ENCODE data around the gene SPESP1.
A peak's percentile ranks its signal among the peaks of the same experiment; 100 is the strongest.

The SPESP1 gene

DNA sequence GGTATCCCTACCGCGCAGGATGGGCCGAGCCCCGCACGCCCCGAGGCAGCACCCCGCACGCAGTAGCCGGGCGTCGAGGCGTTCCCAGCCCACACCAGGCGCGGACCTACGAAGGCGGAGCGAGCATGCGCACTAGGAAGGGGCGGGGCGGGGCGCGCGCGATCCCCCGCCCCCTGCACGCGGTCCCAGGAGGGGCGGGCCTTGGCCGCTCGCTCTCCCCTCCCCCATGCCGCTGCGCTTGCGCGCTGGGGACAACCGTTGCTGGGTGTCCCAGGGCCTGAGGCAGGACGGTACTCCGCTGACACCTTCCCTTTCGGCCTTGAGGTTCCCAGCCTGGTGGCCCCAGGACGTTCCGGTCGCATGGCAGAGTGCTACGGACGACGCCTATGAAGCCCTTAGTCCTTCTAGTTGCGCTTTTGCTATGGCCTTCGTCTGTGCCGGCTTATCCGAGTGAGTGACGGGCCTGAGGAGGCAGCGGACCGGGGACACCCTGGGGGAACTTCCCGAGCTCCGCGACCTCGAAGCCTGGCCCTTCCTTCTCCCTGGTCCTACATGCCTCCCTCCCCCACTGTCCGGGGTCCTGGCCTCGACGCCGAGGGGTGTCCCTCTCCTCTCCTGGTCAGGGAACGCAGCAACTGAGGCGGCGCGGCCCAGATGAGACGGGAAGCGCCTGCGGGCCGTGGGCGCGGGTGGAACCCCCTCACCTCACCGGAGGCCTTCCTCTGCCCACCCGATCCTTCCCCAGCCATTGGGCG is at the start of gene SPESP1:
TSS of gene SPESP1 (plus strand) at position 258 of the 755 bp plus-strand sequence. CDS start at position 387, 129 bp downstream.
- TF ChIP-seq, protein P1, sequence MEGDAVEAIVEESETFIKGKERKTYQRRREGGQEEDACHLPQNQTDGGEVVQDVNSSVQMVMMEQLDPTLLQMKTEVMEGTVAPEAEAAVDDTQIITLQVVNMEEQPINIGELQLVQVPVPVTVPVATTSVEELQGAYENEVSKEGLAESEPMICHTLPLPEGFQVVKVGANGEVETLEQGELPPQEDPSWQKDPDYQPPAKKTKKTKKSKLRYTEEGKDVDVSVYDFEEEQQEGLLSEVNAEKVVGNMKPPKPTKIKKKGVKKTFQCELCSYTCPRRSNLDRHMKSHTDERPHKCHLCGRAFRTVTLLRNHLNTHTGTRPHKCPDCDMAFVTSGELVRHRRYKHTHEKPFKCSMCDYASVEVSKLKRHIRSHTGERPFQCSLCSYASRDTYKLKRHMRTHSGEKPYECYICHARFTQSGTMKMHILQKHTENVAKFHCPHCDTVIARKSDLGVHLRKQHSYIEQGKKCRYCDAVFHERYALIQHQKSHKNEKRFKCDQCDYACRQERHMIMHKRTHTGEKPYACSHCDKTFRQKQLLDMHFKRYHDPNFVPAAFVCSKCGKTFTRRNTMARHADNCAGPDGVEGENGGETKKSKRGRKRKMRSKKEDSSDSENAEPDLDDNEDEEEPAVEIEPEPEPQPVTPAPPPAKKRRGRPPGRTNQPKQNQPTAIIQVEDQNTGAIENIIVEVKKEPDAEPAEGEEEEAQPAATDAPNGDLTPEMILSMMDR (conservative IDR thresholded peaks at IDR 0.05; ENCODE audit: control insufficient read depth, insufficient read depth, low read depth, low read length): no peak
- DNase-seq (ENCODE audit: low read depth): peak; percentile 56
- peak within 1 kb of the TSS; percentile 46 for H3K4me3 ChIP-seq (ENCODE audit: control insufficient read depth, low read depth, low read length)

DNA sequence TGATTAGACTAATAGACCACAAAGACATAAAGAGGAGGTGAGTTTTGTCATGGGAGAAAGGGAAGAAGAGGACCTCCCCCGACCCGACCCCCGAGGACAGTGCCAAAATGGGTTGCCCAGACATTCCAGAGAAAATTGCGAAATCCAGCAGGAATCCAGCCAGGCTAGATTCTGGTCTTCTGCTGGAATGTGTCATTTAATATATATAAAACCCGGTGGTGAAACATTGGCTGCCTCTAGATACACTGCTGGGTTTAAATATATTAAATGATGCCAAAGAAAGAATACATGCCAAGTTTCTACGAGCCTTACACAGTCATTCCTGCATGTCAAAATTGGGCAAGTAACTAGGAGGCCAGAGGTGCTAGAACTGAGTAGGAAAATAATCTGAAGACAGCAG is 45.3 kb upstream of the SPESP1 start:
- DNase-seq (ENCODE audit: low read depth): peak; percentile 40
- H3K4me3 ChIP-seq (ENCODE audit: control insufficient read depth, low read depth, low read length): no peak overlapping the region
- TF ChIP-seq, protein P1 (conservative IDR thresholded peaks at IDR 0.05; ENCODE audit: control insufficient read depth, insufficient read depth, low read depth, low read length): no peak

DNA sequence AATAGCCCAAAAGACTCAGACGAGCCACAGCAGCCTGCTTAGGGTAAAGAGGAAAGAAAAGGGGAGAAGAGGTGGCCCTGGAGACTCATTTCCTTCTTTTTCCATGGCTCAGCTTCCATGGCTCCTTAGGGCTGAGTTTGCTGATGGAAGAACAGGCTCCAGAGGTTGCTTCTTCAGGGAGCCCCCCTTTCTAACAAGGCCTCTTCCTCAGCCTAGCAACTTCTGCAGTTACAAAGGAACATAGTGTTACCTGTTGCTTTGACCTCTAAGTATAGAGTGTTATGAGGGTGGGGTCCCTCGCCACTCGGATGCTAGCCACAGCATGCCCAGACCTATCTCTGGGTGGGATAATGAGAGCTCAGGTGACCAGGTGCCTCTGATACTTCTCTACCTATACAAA is 43.2 kb upstream of the SPESP1 start:
- TF ChIP-seq, protein P1 (conservative IDR thresholded peaks at IDR 0.05; ENCODE audit: control insufficient read depth, insufficient read depth, low read depth, low read length): no peak

DNA sequence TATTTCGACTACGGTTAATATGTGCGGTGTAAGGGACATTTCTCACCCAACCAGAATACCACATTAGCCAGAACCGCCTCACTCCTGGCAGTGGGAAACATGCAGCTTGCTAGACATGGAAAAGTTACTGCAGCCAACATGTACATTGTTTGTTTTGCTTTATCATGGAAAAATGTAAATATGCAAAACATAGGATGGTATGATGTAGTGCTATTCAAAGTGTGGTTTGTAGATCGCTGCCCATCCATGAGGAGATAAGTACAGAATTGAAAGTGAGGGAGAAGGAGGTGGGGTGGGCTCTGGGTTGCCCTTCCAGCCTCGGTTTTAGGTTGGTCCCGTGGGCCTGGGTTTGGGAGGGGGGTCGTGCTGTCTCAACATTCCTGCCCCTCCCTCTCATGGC is 42.5 kb upstream of the SPESP1 start:
- no peak for DNase-seq (ENCODE audit: low read depth)
- no peak overlapping the region for H3K4me3 ChIP-seq (ENCODE audit: control insufficient read depth, low read depth, low read length)
- TF ChIP-seq, protein P1 (conservative IDR thresholded peaks at IDR 0.05; ENCODE audit: control insufficient read depth, insufficient read depth, low read depth, low read length): no peak

More for the DNA sequence above, 43.2 kb upstream of the SPESP1 start:
- DNase-seq (ENCODE audit: low read depth): no peak
- no peak overlapping the region for H3K4me3 ChIP-seq (ENCODE audit: control insufficient read depth, low read depth, low read length)

DNA sequence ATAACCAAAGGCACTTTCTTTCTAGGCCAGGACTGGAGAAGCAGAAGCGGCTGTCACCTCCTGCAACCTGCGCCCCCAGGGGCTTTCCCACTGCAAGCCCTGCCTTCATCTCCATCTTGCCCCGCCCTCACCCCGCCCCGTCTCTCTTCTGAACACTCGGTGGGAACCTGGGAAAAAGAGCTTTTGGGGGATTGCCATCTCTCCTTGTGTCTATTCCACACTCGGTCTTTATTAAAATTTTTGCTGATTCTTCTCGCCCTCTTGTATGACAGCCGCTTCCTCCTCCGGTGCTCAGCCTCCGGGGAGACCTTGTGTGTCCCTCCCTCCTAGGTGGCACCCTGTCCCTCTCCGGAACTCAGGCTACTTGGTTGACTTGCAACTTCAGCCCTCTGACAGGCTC is 41.9 kb upstream of the SPESP1 start:
- TF ChIP-seq, protein P1 (conservative IDR thresholded peaks at IDR 0.05; ENCODE audit: control insufficient read depth, insufficient read depth, low read depth, low read length): no peak
- DNase-seq (ENCODE audit: low read depth): no peak
- no peak overlapping the region for H3K4me3 ChIP-seq (ENCODE audit: control insufficient read depth, low read depth, low read length)

DNA sequence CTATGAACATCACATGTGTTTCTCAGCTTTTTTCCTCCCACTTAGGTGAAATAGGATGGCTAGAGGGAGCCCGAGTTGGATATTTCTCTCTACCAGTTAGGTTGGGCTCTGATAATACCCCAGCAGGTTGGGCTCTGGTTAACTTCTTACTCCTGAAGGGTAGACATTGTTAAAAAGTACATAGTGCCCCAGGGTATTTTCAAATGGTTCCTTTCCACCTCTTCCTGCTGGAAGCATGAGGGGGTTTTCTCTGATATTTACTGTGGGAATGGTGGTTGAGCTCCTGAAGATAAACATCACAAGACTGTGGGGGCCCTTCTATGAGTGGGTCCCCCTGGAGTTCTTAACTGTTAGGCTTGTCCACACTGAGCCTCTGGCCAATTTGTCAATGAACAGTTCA is 36.1 kb upstream of the SPESP1 start:
- TF ChIP-seq, protein P1 (conservative IDR thresholded peaks at IDR 0.05; ENCODE audit: control insufficient read depth, insufficient read depth, low read depth, low read length): no peak
- no peak overlapping the region for H3K4me3 ChIP-seq (ENCODE audit: control insufficient read depth, low read depth, low read length)
- no peak for DNase-seq (ENCODE audit: low read depth)
